ENCODE data around the gene GALP. TPM values are rescaled to one million over a fixed set of nuclear protein-coding genes. Genes with fewer than 3 reads are reported as not detected.

GALP gene
- total and polyA plus RNA-seq, 4 donors = 0.08 to 0.63 TPM; not detected in 2

DNA sequence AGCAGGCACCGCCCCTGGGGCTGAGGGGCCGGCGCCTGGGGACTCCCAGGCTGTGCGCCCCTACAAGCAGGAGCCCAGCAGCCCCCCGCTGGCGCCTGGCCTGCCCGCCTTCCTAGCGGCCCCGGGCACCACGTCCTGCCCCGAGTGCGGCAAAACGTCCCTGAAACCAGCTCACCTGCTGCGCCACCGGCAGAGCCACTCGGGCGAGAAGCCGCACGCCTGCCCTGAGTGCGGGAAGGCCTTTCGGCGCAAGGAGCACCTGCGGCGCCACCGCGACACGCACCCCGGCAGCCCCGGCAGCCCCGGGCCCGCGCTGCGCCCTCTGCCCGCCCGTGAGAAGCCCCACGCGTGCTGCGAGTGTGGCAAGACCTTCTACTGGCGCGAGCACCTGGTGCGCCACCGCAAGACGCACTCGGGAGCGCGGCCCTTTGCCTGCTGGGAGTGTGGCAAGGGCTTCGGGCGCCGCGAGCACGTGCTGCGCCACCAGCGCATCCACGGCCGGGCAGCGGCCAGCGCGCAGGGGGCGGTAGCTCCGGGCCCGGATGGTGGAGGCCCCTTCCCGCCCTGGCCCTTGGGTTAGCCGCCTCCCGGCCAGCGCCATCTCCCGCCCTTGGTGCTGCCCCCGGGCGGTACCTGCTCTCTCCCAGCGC, 16.1 kb upstream of the GALP start:
- Histone ChIP-seq H3K36me3 (ENCODE audit: control insufficient read depth in 4 of 4, insufficient read depth in 3 of 4, low read depth in 1 of 4, low read length in 3 of 4) (peaks cover 5 to 44% (median 16%) of the 10 kb centered on the region in 4 donors), H3K9me3 (ENCODE audit: control insufficient read depth in 4 of 4, low read length in 3 of 4) (no peaks in the 10 kb centered on the region), H3K27me3 (ENCODE audit: control insufficient read depth in 4 of 4, insufficient read depth in 4 of 4, low read length in 3 of 4) (no peaks in the 10 kb centered on the region), H3K9ac (ENCODE audit: low read depth in 1 of 2, low read length in 2 of 2) (no peak overlapping the region), H3K27ac (ENCODE audit: low read depth in 1 of 2, low read length in 2 of 2) (no peak overlapping the region), H3K4me1 (ENCODE audit: control insufficient read depth in 4 of 4, insufficient read depth in 4 of 4, low read length in 3 of 4) (peaks cover 0 to under 1% (median 0%) of the 10 kb centered on the region in 4 donors), H3K4me3 (ENCODE audit: low read depth in 1 of 3, low read length in 3 of 3) (no peak overlapping the region)
- no peak for TF ChIP-seq RXRA (IDR thresholded peaks at IDR 0.05)
- no peak for TF ChIP-seq NR2F2 (IDR thresholded peaks at IDR 0.05)
- no peak for TF ChIP-seq SP1 (IDR thresholded peaks at IDR 0.05)
- TF ChIP-seq RAD21 (IDR thresholded peaks at IDR 0.05) = no peak
- no peak for TF ChIP-seq HNF4A (conservative IDR thresholded peaks at IDR 0.05)
- no peak for TF ChIP-seq GABPA (IDR thresholded peaks at IDR 0.05 in 1 of 2, conservative IDR thresholded peaks at IDR 0.05 in 1 of 2)
- no peak for TF ChIP-seq HNF4G (IDR thresholded peaks at IDR 0.05)
- no peak for TF ChIP-seq FOXA2 (IDR thresholded peaks at IDR 0.05)
- DNase-seq (ENCODE audit: low spot score) = no peak
- 98% methylated on average over 69 of the region's 69 CpGs for WGBS

DNA sequence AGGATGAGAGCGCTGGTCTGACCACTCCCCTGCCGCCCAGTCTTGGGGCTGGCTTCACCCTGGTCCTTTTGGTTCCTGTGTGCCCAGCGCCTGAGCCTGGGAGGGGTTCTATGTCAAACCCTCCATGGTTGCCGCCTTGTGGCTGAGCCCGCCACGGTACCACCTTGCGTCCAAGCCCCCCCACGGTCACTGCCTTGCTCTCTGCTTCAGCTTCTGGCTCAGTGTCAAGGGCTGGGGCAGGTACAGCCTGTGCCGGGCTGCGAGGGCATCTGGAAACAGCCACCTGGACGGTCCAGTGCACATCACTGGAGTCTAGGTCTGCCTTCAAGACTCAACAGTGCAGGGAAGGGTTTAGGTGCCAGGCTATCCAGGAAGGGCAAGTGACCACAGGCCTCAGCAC, 14.3 kb upstream of the GALP start:
- WGBS = 92% methylated on average over 11 of the region's 11 CpGs
- Histone ChIP-seq H3K4me3 (ENCODE audit: low read depth in 1 of 3, low read length in 3 of 3) (no peak overlapping the region), H3K27me3 (ENCODE audit: control insufficient read depth in 4 of 4, insufficient read depth in 4 of 4, low read length in 3 of 4) (no peaks in the 10 kb centered on the region), H3K27ac (ENCODE audit: low read depth in 1 of 2, low read length in 2 of 2) (no peak overlapping the region), H3K9me3 (ENCODE audit: control insufficient read depth in 4 of 4, low read length in 3 of 4) (no peaks in the 10 kb centered on the region), H3K9ac (ENCODE audit: low read depth in 1 of 2, low read length in 2 of 2) (no peak overlapping the region), H3K4me1 (ENCODE audit: control insufficient read depth in 4 of 4, insufficient read depth in 4 of 4, low read length in 3 of 4) (no peaks in the 10 kb centered on the region), H3K36me3 (ENCODE audit: control insufficient read depth in 4 of 4, insufficient read depth in 3 of 4, low read depth in 1 of 4, low read length in 3 of 4) (peaks cover 4 to 28% (median 15%) of the 10 kb centered on the region in 4 donors)
- no peak for DNase-seq (ENCODE audit: low spot score)
- TF ChIP-seq SP1 (IDR thresholded peaks at IDR 0.05) = no peak
- no peak for TF ChIP-seq FOXA1 (IDR thresholded peaks at IDR 0.05)
- no peak for TF ChIP-seq TAF1 (conservative IDR thresholded peaks at IDR 0.05)
- no peak for TF ChIP-seq MAX (IDR thresholded peaks at IDR 0.05)
- TF ChIP-seq, protein P1, sequence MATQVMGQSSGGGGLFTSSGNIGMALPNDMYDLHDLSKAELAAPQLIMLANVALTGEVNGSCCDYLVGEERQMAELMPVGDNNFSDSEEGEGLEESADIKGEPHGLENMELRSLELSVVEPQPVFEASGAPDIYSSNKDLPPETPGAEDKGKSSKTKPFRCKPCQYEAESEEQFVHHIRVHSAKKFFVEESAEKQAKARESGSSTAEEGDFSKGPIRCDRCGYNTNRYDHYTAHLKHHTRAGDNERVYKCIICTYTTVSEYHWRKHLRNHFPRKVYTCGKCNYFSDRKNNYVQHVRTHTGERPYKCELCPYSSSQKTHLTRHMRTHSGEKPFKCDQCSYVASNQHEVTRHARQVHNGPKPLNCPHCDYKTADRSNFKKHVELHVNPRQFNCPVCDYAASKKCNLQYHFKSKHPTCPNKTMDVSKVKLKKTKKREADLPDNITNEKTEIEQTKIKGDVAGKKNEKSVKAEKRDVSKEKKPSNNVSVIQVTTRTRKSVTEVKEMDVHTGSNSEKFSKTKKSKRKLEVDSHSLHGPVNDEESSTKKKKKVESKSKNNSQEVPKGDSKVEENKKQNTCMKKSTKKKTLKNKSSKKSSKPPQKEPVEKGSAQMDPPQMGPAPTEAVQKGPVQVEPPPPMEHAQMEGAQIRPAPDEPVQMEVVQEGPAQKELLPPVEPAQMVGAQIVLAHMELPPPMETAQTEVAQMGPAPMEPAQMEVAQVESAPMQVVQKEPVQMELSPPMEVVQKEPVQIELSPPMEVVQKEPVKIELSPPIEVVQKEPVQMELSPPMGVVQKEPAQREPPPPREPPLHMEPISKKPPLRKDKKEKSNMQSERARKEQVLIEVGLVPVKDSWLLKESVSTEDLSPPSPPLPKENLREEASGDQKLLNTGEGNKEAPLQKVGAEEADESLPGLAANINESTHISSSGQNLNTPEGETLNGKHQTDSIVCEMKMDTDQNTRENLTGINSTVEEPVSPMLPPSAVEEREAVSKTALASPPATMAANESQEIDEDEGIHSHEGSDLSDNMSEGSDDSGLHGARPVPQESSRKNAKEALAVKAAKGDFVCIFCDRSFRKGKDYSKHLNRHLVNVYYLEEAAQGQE (IDR thresholded peaks at IDR 0.05) = no peak
- no peak for TF ChIP-seq ATF3 (IDR thresholded peaks at IDR 0.05)
- TF ChIP-seq, protein P2, sequence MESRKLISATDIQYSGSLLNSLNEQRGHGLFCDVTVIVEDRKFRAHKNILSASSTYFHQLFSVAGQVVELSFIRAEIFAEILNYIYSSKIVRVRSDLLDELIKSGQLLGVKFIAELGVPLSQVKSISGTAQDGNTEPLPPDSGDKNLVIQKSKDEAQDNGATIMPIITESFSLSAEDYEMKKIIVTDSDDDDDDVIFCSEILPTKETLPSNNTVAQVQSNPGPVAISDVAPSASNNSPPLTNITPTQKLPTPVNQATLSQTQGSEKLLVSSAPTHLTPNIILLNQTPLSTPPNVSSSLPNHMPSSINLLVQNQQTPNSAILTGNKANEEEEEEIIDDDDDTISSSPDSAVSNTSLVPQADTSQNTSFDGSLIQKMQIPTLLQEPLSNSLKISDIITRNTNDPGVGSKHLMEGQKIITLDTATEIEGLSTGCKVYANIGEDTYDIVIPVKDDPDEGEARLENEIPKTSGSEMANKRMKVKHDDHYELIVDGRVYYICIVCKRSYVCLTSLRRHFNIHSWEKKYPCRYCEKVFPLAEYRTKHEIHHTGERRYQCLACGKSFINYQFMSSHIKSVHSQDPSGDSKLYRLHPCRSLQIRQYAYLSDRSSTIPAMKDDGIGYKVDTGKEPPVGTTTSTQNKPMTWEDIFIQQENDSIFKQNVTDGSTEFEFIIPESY (IDR thresholded peaks at IDR 0.05) = no peak
- no peak for TF ChIP-seq JUND (IDR thresholded peaks at IDR 0.05)
- no peak for TF ChIP-seq YY1 (IDR thresholded peaks at IDR 0.05)
- no peak for TF ChIP-seq FOXA2 (IDR thresholded peaks at IDR 0.05)
- TF ChIP-seq HNF4A (conservative IDR thresholded peaks at IDR 0.05) = no peak
- no peak for TF ChIP-seq NR2F2 (IDR thresholded peaks at IDR 0.05)
- no peak for TF ChIP-seq RAD21 (IDR thresholded peaks at IDR 0.05)
- no peak for TF ChIP-seq GABPA (IDR thresholded peaks at IDR 0.05 in 1 of 2, conservative IDR thresholded peaks at IDR 0.05 in 1 of 2)
